Lung microvascular endothelial cell (primary cell): ENCODE data around the gene MAPK1IP1L. TPM values are rescaled to one million over a fixed set of nuclear protein-coding genes. Genes with fewer than 3 reads are reported as not detected.

Experiments
- DNase-seq, 2 donors: peaks; one replicate each; pipeline versions ENCODE4 v3.0.0 to v3.0.0-alpha.2; 2010; ENCODE audit warnings: low read depth in 2 of 2
- total RNA-seq: library from RNA; depleted of rRNA; stranded (reverse); fragments of >200 nt; gene quantifications from 2 replicates; pipeline ENCODE4 v1.2.1, GENCODE V29; 2014

The MAPK1IP1L gene
- total RNA-seq, 1 donor from 2014 or later = 13.9 TPM

DNA sequence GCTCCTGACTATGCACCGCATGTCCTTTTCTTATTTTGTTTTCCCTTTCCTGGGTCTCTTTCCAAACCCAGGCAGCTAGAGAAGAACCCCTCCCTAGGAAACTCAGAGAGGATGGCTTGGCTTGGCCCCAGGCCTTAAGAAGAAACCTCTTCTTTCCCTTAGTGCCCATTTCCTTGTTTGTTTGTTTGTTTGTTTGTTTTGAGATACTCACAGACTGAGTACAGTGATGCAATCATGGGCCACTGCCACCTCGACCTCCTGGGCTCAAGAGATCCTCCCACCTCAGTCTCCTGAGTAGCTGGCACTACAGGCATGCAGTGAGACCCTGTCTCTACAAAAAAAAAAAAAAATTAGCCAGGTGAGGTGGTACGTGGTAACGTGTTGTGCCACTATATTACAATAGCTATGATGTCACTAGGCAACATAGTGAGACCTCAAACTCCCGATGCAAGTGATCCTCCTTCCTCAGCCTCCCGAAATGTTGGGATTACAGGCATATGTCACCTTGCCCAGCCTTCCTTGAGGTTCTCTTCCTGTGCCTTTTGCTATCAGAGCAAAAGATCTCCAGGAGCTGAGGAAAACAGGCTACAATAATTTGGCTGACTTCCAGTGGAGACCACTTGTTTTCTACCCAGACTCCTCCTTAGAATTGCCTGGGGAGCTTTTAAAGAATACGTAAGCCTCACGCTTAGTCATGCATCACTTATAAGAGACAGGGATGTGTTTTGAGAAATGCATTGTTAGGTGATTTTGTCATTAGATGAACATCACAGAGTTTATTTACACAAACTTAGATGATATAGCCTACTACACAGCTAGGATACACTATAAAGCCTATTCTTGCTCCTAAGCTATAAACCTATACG, 43.1 kb downstream of the MAPK1IP1L start:
- DNase-seq = peak in 1 of 2 donors; percentile 38

DNA sequence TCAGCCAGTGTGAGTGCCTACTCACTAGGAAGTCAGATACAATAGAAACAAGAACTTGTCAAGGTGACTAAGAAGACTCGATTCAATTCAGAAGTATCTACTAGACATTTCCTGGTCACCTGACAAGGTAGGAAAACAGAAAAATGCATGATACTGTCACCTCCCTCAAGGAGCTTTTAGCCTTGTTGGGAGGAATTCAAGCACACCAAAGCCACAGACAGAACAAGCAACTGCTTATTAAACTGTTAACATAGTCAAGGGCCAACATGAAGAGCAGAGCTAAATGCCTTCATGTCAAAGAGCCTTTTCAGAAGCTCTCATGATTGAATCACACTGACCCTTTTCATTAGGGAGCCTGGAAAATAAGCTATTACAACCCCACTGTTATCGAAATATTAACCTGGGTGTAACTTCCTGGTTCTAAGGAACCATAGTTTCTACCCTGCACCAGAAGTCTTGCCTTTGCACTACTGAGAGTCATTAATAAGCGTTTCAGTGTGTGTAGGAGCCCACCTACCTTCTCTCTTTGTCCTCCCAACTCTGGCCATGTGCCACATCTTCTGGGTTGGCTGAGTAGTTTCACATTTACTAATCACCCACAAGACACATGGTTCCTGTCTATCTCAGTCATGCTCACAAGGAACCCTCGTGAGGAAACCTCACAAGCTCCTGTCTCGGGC, 46.6 kb downstream of the MAPK1IP1L start:
- peak in 1 of 2 donors; percentile 35 for DNase-seq

DNA sequence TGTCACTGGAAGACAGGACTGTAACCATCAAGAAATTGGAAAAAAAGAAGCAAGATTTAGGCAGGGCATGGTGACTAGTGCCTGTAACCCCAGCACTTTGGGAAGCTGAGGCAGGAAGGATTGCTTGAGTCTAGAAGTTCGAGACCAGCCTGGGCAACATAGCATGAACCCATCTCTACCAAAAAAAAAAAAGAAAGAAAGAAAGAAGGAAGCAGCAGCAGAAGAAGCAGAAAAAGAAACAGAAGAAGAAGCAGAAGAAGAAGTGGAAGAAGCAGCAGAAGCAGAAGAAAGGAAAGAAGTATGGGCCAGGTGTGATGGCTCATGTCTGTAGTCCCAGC, 47.1 kb downstream of the MAPK1IP1L start:
- DNase-seq = no peak

DNA sequence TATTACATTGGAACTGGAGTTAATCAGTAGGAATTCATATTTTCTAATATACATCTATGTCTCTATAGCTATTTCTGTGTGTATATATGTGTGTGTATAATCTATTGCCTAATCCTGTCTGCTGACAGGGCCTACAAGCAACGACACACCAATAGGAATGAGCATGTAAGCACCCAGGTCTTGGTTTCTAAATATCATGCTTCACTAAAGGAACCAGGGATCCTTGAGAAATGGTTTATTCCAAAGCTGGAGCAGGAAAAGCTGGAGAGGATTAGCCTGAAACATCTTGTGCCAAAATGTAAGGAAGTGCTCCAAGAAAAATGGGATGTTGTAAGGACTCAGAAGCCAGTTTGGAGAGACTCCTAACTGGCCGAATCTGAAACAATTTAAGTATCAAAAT, 48.3 kb downstream of the MAPK1IP1L start:
- no peak for DNase-seq

DNA sequence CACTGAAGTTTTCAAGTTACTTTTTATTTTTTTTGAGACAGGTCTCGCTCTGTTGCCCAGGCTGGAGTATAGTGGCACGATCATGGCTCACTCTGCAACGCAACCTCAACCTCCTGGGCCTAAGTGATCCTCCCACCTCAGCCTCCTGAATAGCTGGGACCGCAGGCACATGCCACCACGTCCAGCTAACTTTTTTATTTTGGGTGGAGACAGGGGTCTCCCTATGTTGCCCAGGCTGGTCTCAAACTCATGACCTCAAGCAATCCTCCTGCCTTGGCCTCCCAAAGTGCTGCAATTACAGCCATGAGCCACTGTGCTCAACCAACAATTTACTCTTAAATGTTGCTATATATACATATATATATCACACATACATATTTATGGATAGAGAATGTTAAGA, 50.3 kb downstream of the MAPK1IP1L start:
- DNase-seq = no peak

DNA sequence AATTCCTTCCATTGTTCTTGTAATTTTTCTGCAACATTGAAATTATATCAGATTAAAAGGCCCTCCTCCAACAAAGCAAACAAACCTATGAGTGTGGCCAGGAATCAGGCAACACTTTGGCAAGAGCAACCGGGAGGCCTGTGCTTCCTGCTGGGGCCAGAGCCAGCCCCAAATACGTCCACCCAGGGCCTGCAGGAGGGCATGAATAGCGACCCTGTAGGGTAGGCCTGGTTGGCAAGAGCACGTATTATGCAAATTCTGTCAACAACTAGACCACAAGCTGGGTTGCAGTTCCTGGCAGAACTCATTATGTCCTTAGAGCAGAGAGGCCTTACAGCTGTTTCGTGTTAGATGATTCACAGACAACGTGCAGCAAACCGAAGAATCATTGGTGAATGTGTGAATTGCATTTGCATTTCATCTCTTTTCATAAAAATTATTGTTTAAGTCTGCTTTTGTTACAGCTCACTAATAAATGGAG, 50.7 kb downstream of the MAPK1IP1L start:
- peak; percentile 93 to 96 for DNase-seq

DNA sequence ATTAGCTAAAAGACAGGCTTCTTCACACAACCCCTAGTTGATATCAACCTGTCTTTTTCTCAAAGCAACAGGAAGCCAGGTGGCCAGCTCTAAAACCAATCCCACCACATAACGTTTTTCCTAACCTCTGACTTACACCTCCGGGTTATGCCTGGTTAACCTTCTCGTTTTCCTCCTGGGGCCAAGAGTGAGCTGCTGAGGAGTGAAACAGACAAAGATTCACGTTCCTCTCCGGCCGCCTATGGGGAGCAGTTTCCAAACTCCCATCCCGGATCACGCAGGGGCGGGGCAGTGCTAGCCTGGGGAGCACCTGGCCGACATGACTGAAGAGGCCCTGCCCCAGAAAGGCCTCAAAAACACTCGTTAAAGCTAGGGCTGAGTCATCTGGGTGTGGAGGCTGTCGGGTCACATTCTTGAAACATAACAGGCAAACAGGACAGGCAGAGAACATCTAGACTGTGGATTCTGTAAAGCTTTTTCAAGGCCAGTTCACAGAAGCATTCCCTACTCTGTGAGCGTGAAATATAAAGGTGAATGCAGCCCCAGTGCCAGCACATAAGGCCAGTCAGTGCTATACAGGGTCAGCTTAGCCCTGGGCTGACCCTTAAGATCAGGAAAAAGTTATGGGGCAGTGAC, 51.7 kb downstream of the MAPK1IP1L start:
- peak; percentile 84 to 89 for DNase-seq

DNA sequence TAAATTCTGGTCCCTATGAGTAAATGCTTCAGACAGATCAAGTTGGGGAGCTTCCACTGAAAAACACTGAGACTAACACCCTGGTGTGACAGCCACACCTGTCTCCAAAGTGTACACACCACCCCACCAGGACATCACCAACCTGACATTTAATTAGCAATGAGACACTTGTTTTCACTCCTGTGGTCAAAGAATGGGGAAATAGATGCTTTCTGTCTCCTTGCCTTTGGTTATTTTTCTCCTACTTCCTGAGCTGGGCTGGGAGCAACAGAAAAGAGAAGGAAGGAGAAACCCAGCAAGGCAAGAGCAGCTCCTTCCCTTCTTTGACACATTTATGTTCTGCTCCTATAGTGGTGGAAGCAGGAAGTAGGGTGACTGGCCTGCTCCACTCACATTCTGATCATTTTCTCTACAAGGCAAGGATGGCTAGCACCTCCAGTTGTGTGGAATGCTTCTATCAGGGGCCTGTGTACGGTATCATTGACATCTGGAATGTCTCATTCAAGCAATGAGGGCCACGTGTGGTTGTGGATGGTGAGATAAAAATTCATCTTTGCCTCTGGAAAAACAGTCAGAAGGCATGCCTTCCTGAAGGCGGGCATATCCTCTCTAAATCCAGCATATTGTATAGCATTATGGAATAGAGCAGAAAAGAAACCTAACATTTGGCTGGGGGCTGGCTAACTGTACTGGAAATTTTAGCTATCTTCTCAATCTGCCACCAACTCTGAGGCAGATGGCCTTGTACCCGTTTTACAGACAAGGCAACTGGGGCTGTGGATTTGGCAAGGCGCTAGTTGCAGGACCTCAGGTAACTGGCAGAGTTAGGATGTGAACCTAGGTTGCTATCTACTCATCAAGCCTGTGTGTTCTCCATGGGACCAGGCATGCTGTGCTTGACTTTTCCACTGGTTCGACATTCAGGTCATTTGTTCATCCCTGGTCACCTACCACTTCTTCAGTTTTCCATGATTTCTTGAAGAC, 52.8 kb downstream of the MAPK1IP1L start:
- DNase-seq = no peak

DNA sequence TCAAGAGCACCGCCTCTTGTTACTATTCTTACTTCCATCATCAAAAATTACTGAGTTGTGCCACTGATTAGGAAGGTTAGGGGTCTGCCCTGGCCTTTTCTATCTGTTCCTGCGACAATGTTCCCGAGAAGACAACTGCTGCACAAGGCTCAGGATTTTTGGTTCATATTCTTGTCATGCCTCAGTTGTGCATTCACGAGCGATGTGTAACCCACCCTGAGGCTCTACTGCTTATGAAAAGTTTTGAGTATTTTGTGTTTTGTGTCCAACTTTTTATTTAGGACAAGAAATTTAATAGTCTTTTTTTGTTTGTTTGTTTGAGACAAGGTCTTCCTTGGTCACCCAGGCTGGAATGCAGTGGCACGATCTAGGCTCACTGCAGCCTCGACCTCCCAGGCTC, 54.5 kb downstream of the MAPK1IP1L start:
- no peak for DNase-seq

DNA sequence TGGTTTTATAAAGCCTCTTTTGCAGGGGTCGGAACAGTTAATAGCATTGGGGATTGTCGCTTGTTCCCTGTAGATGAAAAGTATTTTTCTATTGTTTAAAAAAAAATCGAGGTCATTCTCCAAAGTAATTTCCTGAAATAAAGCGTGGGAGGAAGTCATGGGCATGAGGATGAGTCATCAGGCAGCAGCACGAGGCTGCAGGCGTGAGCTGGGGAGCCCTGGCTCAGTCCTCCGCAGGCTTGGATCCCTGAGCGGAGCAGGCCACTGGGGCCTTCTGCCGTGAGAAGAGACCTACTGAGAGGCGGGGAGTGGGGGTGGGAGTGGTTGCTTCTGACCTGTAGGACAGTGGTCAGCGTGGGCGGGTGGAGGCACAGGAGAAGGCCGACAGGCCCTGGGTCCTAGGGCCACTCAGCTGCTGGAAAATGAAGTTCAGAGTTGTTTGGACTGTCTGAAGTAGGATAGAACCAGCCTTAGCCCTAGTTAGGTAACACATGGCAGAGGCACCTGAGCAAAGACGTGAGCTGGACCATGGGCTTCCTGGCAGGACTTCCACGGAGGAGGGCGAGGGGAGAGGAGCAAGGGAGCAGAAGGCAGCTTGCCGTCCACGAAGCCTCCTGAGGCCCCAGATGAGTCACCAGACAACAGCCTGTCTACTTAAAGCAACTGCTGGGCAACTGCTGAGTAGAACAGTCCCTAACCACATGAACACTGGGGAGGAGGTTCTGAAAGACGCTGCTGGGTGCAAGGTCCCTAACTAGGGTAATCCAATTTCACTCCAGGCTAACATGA, 56.5 kb downstream of the MAPK1IP1L start:
- DNase-seq = peak; percentile 96 to 97

DNA sequence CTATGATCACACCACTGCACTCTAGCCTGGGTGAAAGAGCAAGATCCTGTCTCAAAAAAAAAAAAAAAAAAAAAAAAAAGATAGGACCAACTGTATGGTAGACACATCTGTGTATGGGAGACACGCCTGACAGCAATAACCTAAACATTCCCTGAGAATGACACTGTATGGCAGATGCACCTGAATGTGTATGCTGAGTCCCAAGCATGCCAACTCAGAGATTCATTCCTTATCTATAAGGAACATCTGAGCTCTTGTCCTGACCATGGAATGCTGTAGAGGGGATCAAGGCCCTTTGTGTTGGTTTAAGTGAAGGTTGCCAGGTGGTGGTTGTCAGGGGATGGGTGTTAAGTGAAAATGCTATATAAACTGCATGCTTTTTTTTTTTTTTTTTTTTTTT, 58.4 kb downstream of the MAPK1IP1L start:
- no peak for DNase-seq

DNA sequence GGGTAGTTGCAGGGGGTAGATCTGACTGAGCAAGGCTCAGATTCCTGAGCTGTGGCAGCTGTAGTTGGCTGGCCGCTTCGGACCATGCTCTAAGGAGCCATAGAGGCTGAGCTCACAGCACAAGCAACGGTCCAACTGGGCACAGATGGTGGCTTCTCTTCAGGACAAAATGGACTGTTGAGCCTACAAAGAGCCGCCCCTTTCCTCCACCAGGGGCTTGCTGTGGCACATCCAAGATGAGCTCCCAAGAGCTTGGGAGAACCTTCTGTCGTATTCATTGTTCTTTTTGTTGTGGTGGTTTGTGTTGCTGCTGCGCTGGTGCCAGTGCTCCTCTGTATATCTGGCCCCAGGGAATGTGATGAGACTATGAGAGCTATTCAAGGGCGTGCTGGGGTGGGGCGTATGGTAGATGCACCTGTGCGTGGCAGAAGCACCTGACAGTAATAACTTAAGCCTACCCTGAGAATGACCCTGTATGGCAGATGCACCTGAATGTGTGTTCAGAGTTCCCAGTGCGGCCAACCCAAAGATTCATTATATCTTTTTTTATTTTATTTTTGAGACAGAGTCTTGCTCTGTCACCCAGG, 59.8 kb downstream of the MAPK1IP1L start:
- DNase-seq = no peak

DNA sequence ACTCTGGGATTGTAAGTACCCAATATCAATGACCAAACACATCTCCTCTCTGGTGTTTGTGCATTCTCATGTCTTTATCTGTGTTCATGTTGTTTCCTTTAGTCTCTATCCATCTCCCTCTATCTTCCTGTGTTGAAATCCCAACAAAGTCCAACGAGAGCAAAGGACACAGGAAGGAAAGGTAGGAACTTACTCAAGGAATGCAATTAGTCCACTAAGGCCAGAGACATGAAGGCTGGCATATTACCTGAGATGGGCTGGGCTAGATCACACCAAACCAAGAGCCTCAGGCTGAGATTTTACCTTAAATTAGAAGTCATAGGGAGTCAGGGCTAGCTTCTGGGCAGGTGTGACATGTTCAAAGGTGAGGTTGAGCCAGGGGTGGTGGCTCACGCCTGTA, 63.3 kb downstream of the MAPK1IP1L start:
- no peak for DNase-seq

DNA sequence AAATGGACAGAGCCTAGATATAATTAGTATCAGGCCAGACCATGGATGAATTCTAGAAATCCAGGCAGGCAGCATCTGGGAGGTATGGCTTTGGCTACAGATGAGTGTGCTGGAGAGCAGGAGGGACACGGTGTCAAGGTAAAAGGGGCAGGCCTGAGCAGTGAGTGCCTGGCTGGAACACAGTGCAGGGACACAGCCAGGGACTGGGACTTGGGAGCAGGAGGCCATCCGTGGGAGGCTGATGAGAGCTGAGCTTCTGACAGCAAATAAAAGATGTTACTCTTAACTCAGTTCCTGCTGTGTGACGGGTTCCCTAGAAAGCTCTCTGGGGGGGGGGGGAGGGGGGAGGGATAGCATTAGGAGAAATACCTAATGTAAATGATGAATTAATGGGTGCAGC, 64.0 kb downstream of the MAPK1IP1L start:
- no peak for DNase-seq

DNA sequence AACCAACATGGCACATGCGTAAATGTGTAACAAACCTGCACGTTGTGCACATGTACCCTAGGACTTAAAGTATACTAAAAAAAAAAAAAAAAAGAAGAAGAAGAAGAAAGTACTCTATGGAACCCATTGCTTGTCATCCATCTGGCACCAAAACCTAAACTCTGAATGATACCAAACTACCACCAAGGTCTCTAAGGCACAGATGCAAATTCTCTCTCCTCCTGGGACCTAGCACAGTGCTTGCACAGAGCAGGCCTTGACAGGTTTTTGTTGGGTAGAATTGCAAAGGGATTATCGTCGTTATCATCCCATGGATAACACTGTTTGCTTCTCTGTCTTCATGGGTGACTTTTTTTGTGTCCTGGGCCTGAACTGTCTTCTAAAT, 64.4 kb downstream of the MAPK1IP1L start:
- no peak for DNase-seq

DNA sequence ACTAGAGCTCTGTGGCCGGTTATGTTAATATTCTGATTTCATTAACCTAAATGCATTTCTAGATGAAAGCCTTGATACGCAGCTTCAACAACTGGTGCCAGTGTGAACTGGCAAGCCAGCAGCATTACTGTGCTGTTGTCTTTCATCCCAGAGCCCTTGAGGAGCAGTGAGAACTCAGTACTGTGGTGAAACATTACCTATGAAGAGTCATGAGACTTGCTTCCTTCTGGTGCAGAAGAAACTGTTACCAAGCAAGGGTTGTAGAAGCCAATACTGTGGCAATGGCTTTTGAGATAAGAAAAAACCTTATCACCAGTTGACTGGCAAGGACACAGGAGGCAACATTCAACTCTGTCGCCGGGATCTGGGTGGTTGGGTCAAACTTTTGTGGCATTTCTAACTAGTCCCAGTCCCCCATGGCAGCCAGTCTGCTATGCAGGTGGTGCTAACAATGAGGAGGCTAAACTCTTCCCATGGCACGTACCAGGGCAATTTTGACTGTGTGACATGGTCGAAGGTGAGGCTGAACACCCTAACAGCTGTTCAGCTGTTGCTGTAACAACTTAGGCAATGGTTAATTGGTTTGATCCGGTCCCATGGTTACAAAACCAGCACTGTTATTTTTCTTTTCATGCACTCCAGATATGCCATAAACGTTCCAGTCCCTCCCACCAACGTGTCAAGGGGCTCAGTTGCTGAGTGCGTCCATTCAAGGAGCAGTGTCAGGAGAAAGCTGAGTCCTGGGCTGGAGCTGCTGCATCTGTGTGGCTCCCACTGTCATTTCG, 65.0 kb downstream of the MAPK1IP1L start:
- no peak for DNase-seq

DNA sequence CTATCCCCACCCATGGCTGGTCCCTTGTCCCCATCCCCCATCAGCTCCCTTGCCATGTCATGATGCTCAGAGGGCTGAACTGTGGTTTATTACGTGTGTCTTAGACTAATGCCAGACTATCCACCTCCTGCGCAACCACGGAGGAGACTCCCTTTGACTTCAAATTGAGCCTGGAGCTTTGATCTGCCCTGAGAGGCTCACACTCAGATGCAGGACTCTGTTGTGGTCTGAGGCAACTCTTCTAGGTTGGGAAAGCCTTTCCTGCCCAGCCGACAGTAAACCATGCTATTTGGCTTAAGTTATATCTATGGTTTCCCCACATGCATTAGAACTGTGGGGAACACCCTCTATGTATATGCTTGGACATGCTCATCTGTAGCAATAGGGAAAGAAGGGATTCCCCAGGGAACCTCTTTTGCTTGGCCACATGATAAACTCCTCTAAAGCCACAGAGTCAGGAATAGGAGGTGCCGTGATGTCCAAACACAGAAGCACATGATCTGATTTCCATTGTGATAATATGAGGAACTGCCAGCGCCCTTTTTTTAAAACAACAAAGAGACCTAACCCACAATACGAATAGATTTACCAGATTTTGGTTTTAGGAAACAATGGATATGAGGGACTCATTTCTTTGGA, 66.5 kb downstream of the MAPK1IP1L start:
- peak in 1 of 2 donors; percentile 64 for DNase-seq

DNA sequence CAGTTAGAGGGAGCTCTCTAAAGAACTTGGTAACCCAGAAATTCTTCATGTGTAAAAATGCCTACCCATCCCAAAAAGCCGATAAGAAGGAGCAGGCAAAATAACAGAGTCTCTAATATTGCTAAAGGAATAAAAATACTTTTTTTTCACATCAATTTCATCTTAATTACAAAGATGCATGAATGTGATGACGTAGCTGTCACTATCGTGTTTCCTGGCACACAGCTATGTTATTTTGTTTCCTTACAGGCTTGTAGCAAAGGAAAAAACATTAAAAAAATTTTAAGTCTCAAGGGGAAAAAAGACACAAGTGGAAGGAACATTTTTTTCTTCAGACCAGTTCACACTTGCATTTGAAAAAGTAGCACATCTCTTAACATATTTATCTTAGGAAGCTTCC, 67.3 kb downstream of the MAPK1IP1L start:
- DNase-seq = peak in 1 of 2 donors; percentile 33
